ENCODE data around the gene NR2F6.
A peak's percentile ranks its signal among the peaks of the same experiment; 100 is the strongest.
"Not testable (repeated sequence)": the region's sequence is repeated elsewhere in the genome, so short reads cannot be mapped to it uniquely, and the experiment has no call there.

Gene NR2F6

DNA sequence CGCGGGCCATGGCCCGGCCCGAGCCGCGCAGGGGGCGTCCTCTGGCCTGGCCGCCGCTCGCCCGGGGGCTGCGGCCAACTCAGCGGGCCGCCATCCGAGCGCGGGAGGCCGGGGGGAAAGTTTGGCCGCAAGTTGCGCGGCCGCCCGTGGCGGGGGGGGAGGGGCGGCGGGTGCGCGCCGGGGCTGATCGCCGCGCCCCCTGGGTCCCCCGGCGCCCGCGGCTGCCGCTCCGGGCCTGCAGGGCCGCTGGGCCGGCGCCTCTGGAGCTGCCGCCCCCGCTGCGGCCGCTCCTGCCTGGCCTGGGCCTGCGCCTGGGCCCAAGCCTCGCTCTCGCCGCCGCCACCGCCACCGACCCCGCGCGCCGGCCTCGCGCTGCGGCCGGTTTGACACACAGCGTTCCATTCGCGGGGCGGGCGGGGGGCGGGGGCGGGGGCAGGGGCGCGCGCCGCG, at the start of gene NR2F6:
NR2F6 (minus strand) TSS at position 385 of the 450 bp plus-strand sequence. CDS start 699 bp downstream, outside the sequence.
- DNase-seq: no peak

DNA sequence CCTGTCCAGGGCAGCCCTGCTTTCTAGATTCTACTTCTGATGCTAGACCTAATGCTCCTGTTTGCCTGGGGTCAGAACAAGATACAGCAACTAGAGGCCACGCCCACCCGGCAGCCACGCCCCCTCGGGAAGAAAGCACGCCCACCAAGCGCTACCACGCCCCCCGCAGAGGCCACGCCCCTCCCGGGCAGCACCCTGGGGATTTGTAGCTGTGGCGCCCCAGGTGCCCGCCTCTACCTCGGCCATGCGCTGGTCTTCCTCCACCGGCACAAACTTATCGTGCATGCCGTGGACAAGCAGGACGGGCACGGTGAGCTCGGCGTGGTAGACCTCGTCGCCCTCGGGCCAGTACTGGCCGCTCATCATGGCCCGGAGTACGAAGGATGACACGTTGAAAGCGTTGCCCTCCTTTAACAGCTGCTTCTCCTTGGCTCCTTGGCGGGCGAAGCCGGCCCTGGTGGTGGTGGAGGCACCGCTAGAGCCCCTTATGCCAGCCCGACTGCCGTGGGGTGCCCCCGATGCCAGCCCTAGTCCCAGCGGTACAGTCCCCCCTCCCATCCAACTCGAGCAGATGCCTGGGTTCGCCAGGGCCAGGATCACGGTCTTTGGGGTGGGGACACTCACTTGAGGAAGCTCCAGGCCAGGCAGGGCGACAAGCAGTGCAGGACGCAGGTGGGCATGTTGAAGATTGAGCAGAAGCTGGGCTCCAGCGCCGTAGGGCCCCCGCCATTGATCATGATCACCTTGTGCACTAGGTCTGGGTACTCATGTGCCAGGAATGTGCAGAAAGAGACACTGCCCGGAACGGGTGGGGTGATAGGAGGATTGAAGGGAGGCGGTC, 48.6 kb upstream of the NR2F6 start:
- no peak for DNase-seq

DNA sequence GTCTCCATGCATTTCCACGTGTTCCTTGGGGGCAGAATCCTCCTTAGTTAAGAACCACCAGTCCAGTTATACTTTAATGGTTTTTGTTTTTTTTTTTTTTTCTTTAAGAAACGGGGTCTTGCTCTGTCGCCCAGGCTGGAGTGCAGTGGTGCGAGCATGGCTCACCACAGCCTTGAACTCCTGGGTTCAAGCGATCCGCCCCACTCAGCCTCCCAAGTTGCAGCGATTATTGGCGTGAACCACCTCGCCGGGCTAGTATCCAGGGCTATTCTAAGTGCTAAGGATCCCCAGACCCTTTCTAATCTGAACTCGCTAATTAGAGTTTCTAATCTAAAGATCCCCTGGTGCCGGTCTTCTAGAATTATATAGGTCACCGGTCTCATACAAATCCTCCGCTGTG, 47.9 kb upstream of the NR2F6 start:
- no peak for DNase-seq

DNA sequence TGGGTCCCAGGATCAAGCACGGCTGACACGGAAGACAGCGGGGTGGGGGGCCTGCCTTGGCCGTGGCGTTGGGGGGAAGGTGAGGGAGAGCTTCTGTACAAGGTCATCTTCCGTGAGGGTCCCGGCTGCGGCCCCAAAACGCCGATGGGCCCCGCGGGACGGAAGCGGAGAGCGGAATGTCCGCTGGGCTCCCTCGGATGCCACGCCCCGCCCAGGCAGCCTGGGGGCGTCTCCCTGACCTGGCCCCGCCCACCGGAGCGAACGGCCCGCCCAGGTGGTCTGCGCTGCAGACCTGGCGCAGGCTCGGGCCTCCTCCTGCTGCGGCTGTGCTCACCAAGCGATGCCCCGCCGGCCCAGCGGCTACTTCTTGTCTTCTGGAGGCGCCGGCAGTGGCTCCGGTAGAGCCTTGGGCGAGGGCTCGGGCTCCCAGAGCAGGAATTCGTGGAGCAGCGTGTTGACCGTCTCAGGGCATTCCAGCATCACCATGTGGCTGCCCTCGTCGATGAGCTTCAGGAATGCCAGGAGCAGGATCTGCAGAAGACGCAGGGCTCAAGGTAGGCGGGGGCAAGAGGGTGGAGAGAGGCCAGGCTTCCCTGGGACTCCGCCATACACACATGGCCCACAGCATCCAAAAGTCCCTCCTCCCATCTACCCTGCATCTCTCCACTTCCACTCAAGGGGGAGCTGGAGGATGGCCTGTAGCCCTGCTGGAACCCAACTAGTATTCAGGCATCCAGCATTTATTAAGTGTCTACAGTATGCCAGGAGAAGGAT, 46.8 kb upstream of the NR2F6 start:
- DNase-seq: peak; percentile 84

DNA sequence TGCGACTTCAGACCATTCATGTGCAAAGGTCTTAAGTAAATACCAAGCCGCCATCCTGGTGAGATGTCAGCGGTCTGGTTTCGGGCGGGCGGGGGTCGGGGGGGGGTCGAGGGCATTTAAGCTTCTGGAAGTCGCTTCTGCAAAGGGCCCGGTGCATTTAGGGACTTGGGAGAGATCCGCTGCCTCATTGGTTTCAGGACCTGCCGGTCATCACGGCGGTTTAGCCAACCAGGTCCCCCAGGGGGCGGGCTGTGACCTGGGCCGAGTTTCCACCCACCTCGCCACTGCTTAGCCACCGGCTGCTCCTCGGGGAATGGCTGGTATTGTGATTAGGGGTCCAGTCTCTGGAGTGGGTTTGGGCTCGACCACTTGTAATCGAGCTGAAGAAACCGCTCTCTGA, 43.8 kb upstream of the NR2F6 start:
- no peak for DNase-seq

DNA sequence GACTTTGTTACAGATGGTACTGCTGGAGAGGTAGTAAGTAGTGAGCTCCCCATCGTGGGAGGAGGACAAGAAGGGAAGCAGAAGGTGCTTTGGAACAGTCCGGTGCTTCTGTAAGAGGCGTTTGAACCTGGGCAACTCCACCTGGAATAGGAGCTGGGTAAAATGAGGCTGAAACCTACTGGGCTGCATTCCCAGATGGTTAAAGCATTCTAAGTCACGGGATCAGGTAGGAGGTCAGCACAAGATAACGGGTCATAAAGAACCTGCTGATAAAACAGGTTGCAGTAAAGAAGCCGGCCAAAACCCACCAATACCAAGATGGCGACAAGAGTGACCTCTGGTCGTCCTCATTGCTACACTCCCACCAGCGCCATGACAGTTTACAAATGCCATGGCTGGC, 41.0 kb upstream of the NR2F6 start:
- DNase-seq: no peak

DNA sequence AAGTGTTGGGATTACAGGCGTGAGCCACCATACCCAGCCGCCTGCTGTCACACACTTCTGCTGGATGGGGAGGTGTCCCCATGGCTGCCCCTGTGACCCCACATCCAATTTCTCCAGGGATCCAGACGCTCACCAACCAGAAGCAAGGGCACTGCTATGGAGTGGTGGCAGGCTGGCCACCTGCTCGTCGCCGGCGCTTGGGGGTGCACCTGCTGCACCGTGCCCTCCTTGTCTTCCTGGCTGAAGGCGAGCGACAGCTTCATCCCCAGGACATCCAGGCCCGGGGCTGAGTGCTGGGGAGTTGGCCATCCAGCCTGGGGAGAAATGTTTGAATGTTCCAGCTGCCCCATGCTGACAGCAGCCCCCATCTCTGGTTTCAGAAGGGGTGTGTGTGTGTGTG, 40.5 kb upstream of the NR2F6 start:
- no peak for DNase-seq

DNA sequence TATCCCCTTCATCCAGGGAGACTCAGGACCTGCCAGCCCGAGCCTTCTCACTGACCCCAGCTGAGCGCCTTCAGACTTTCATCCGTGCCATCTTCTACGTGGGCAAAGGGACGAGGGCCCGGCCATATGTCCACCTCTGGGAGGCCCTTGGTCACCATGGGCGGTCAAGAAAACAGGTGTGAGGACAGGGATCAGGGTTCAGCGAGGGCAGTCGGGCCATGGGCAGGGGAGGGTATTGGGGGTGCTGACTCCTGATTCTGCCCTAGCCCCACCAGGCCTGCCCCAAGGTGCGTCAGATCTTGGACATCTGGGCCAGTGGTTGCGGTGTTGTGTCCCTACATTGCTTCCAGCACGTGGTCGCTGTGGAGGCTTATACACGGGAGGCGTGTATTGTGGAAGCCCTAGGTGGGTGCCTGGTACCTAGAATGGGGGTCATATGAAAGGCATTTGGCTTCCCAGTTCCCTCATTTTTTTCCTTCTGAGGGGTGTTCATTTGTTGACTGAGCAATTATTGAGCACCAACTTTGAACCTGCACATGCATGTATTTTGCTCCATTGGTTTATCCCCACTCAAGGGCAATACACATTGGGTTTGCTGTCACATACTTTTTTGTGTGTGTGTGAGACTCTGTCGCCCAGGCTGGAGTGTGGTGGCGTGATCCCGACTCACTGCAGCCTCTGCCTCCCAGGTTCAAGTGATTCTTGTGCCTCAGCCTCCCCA, 39.9 kb upstream of the NR2F6 start:
- no peak for DNase-seq

DNA sequence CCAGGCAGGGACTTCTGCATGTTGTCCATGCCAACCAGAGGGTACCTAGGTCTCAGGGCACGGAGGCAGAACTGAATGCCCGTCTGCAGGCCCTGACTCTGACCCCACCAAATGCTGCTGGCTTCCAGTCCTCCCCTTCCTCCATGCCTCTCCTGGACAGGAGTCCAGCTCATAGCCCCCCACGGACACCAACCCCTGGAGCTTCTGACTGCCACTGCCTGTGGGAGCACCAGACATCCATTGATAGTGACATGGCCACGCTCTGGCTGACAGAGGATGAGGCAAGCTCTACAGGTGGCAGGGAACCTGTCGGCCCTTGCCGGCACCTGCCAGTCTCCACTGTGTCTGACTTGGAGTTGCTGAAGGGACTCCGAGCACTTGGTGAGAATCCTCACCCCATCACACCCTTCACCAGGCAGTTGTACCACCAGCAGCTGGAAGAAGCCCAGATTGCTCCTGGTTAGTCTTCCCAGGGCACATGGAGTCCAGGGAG, 37.8 kb upstream of the NR2F6 start:
- no peak for DNase-seq

DNA sequence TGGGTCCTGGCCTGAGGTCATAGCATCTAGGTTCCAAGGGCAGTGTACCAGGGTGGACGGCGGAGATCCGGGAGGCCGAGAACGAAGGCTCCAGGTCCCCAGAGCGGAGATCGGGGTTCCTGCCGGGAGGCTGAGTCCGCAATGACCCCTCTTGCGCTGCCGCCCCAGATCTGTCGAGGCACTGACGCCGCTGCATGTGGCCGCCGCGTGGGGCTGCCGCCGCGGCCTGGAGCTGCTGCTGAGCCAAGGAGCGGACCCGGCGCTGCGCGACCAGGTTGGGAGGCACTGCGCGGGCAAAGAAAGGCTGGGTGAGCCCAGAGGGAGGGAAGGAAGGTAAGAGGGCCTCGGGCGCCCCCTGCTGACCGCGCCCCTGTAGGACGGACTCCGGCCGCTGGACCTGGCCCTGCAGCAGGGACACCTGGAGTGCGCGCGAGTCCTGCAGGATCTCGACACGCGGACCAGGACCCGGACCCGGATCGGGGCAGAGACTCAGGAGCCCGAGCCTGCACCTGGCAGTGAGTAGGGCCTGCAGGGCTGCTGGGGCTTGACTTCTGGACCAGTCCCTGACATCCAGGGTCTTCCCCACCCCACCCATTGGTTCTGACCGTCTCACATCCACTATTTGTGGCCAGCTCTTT, 36.9 kb upstream of the NR2F6 start:
- DNase-seq: peak; percentile 62

DNA sequence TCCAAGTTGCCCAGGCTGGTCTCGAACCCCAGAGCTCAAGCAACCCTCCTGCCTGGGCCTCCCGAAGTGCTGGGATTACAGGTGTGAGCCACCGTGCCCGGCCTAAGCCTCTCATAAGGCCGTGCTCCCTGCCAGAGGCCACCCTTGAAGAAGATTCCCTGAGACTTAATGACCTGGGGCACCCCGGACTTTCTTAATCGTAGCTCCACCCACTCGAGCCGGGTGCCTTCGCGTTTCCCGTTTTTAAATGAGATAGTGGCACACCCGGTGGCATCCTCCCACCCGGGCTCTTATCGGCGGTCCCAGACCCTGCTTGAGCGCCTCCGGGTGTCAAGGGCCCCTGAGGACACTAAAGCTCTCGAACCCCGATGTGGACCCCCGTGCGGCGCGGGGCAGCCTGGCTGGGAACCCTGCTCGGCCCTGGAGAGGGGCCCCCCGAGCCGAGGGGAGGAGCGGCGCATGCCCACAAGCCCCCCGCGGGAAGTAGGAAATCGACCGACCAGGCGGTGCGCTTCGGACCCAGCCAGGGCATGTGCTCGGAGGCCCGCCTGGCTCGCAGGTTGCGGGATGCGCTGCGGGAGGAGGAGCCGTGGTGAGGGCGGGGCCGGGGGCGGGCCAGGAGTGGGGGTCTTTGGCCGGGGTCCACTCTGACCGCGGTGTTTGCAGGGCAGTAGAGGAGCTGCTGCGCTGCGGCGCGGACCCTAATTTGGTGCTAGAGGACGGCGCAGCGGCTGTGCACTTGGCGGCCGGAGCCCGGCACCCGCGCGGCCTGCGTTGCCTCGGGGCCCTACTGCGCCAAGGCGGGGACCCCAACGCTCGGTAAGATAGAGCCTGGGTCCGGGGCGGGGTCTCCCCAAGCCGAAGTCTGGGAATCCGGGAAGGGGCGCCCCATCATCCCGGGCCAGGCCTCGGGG, 35.9 kb upstream of the NR2F6 start, which contains the start of gene ANKLE1:
ANKLE1 (plus strand) TSS at position 511 of the 914 bp plus-strand sequence; CDS start at position 531, 20 bp downstream.
- no peak for DNase-seq

DNA sequence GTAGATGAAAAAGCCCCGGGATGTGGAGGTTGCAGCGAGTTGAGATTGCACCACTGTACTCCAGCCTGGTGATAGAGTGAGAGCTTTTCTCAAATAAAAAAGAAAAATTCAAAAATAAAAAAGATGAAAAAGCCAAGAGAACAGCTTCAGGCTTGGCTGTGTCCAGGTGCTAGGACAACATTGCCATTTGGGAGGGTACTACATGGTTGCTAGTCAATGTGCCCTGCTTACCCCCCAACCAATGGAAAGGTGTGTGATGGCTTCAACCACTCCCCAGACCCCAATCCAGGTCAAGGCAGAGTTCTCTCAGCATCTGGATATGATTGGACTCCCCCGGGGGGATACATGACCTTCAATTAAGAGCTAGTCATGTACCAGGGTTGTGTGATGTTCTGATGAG, 33.7 kb upstream of the NR2F6 start:
- no peak for DNase-seq

DNA sequence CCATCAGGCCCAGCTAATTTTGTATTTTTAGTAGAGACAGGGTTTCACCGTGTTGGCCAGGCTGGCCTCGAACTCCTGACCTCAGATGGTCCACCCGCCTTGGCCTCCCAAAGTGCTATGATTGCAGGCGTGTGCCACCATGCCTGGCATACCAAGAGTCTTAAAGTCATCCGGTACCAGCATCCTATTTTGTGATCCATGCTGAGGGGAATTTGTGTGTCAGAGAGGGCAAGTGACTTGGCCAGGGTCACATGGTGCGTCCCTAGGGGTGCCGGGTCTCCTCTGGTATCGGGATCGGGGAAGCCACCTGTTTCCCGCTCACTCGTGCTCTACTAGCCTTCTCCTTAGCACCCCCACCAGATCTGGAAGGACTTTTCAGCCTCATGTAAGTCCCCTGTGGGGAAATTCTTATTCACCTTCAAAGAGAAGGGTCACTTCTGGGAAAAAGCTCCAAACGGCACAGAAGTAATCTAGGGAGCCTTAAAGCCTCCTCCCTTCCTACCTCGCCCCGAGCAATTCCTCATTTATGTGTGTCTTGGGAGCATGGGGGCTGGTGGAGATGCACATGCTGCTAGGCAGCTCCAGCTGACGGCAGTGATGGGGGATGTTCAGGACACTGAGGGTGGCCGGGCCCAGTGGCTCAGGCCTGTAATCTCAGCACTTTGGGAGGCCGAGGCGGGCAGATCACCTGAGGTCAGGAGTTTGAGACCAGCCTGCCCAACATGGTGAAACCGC, 29.9 kb upstream of the NR2F6 start:
- DNase-seq: no peak

DNA sequence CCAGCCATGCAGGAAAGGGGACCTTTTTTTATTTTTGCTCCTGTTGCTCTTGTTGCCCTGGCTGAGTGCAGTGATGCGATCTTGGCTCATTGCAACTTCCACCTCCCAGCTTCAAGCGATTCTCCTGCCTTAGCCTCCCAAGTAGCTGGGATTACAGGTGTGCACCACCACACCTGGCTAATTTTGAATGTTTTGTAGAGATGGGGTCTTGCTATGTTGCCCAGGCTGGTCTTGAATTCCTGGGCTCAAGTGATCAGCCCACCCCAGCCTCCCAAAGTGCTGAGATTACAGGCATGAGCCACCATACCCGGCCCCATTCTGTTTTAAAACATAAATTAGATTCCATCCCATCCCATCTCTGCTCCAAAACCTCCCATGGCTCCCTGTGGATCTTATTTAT, 29.2 kb upstream of the NR2F6 start:
- not testable (repeated sequence) for DNase-seq

DNA sequence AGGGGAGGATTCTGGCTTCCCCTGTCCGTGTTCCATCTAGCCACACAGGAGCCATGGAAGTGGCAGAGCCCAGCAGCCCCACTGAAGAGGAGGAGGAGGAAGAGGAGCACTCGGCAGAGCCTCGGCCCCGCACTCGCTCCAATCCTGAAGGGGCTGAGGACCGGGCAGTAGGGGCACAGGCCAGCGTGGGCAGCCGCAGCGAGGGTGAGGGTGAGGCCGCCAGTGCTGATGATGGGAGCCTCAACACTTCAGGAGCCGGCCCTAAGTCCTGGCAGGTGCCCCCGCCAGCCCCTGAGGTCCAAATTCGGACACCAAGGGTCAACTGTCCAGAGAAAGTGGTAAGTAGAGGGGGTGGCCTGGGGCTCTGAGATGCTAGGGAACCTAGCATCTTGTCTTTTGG, 23.0 kb upstream of the NR2F6 start:
- no peak for DNase-seq

DNA sequence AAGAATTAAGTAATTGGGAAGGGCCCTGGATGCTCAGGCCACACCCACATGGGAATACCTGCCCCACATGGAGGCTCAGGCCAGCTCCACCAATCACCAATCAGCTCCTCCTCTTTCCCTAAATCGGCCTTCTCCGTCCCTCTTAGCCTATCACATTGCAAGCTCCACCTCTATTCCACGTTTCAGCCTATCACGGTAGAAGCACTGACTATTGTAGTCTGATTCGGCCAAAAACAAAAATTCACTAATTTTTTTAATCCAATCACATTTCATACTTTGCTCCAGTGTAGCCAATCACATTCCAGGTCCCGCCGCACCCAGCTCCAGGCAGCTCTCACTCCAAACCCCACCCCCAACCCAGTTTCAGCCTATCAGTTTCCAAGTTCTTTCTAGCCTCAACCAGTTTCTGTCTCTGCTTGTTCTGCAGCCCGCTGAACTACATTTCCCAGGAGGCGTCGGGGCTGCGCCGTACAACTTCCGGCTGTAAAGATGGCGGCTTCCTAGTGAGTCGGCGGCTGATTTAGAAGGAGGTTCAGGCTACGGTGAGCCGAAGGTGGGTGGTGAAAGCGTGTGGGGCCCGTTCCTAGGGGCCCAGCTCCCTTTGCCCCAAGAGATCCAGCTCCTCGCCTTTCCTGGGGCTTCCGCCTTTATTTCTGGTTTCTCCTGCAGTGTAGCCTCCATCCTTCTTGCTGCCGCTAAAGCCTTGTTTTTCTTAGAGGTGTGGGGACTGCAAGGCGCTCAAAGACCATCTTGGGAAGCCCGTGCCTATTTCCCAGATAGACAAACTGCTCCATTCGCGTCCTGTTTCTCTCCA, 21.5 kb upstream of the NR2F6 start, which contains the start of gene BABAM1:
BABAM1 (plus strand) TSS at position 469 of the 814 bp plus-strand sequence. CDS start 1,364 bp downstream, outside the sequence.
- DNase-seq: peak; percentile 98

DNA sequence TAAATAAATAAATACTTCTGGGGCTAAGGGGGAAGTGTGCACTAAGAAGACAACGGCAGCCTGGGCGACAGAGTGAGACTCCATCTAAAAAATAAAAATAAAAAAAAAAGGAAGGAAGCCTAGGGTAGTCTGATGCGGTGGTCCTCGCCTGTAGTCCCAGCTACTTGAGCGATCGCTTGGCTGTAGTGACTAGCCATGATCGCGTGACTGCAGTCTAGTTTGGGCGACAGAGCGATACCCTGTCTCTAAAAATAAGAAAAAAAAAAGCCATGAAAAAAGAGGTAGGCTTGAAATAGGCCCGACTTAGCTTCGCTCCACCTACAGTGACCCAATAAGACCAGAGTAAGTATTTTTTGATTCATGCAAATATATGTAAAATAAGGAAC, 20.9 kb upstream of the NR2F6 start:
- no peak for DNase-seq

DNA sequence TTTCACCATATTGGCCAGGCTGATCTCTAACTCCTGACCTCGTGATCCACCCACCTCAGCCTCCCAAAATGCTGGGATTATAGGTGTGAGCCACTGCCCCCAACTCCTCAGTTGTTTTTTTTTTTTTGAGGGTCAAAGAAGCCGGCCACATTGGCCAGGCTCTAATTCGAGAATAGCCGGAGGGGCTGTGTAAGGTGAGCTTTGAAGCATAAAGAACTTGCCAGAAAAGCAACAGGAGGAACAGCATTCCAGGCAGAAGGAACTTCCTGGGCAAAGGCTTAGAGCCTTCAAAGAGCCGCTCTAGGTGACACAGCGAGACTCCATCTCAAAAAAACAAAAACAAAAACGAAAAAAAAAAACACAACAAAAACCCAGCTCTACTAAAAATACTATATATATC, 20.3 kb upstream of the NR2F6 start:
- no peak for DNase-seq

DNA sequence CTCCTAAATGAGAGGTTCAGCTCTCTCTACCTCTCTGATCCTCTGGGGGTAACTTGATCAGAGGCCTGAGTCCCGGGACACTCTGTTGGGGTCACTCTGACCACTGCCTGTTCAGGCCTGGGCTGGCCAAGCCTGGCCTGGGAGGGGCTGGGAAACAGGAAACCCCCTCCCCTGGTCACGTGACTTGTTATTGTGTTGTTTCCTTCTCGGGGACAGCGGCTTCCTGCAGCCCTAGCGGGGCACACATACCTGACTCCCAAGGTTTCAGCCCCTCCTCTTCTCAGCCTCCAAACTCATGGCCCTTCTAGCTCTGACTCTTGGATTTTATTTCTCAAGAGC, 18.9 kb upstream of the NR2F6 start, which contains the start of gene USHBP1:
USHBP1 (minus strand) TSS at position 105 of the 339 bp plus-strand sequence. CDS start 446 bp downstream, outside the sequence.
- DNase-seq: no peak

All from NCI-H226 (cell line).